BLaER1 treated with 17β-estradiol and CSF1 and Interleukin-3, amounts not matched to agents 10 nM and 100 nM (cell line): ENCODE results near the gene TGFA.

ENCODE experiments used
- H3K27ac ChIP-seq, 11 experiments: shearing (Covaris generic); formaldehyde crosslinking; 2 replicates each; pipeline ENCODE4 v1.8.1; 2022
- H3K27me3 ChIP-seq, 11 experiments: shearing (Covaris generic); formaldehyde crosslinking; 2 replicates each; pipeline ENCODE4 v1.8.1; 2022
- H3K36me3 ChIP-seq, 11 experiments: shearing (Covaris generic); formaldehyde crosslinking; 2 replicates each; pipeline ENCODE4 v1.8.1; 2022
- H3K4me1 ChIP-seq, 10 experiments: shearing (Covaris generic); formaldehyde crosslinking; 2 replicates each; pipeline ENCODE4 v1.8.1; 2022
- H3K4me2 ChIP-seq, 11 experiments: shearing (Covaris generic); formaldehyde crosslinking; 2 replicates each; pipeline ENCODE4 v1.8.1; 2022
- H3K4me3 ChIP-seq, 10 experiments: shearing (Covaris generic); formaldehyde crosslinking; 2 replicates each; pipeline ENCODE4 v1.8.1; 2022
- H3K9ac ChIP-seq, 11 experiments: shearing (Covaris generic); formaldehyde crosslinking; 2 replicates each; pipeline ENCODE4 v1.8.1; 2022
- H3K9me3 ChIP-seq, 11 experiments: shearing (Covaris generic); formaldehyde crosslinking; replicated peaks in 1 of 11; 2 replicates each; pipeline ENCODE4 v1.8.1; 2022
- H4K20me1 ChIP-seq, 11 experiments: shearing (Covaris generic); formaldehyde crosslinking; 2 replicates each; pipeline ENCODE4 v1.8.1; 2022
- Cebpa-rat ChIP-seq, 11 experiments: shearing (Covaris generic); IDR thresholded peaks; 2 replicates each; pipeline ENCODE4 v1.8.1; 2022

TGFA gene

GRCh38 chr2:70548233-70548632 lies 5.4 kb downstream of the TGFA start:
- no peak overlapping the region for H3K9ac ChIP-seq
- H4K20me1 ChIP-seq, result peaks cover 0 to 72% (median 13%) of the 10 kb centered on the region in 11 experiments; a peak in 9 of 22 replicates
- H3K4me3 ChIP-seq, result no peak overlapping the region
- H3K4me2 ChIP-seq, result no peak overlapping the region
- peaks cover 7 to 29% (median 14%) of the 10 kb centered on the region in 10 experiments; a peak in 18 of 20 replicates for H3K4me1 ChIP-seq
- no peaks in the 10 kb centered on the region for H3K9me3 ChIP-seq
- peaks cover 16 to 39% (median 29%) of the 10 kb centered on the region in 11 experiments for H3K27me3 ChIP-seq
- no peaks in the 10 kb centered on the region for H3K36me3 ChIP-seq
- H3K27ac ChIP-seq, result no peak overlapping the region
- TF ChIP-seq Cebpa-rat (IDR thresholded peaks at IDR 0.05), result no peak

- peaks cover 0 to 84% (median 4%) of the 10 kb centered on the region in 11 experiments; a peak in 4 of 22 replicates for H4K20me1 ChIP-seq
- H3K9ac ChIP-seq, result no peak overlapping the region
- TF ChIP-seq Cebpa-rat (IDR thresholded peaks at IDR 0.05), result no peak
- no peaks in the 10 kb centered on the region for H3K36me3 ChIP-seq
- no peak overlapping the region for H3K4me3 ChIP-seq
- no peak overlapping the region for H3K27ac ChIP-seq
- H3K4me1 ChIP-seq, result peaks cover 0 to 22% (median 8%) of the 10 kb centered on the region in 10 experiments; a peak in 11 of 20 replicates
- peaks cover 3 to 25% (median 16%) of the 10 kb centered on the region in 11 experiments; a peak in 21 of 22 replicates for H3K27me3 ChIP-seq
- no peaks in the 10 kb centered on the region for H3K9me3 ChIP-seq
- H3K4me2 ChIP-seq, result no peak overlapping the region
Observed at GRCh38 chr2:70546885-70547284, 6.7 kb downstream of the TGFA start.

- Histone ChIP-seq H3K4me3 (no peak overlapping the region), H4K20me1 (peaks cover 0 to 84% (median 3%) of the 10 kb centered on the region in 11 experiments; a peak in 4 of 22 replicates), H3K9ac (no peak overlapping the region), H3K4me2 (no peak overlapping the region), H3K4me1 (peaks cover 0 to 22% (median 7%) of the 10 kb centered on the region in 10 experiments; a peak in 11 of 20 replicates), H3K9me3 (no peaks in the 10 kb centered on the region), H3K27ac (no peak overlapping the region), H3K36me3 (no peaks in the 10 kb centered on the region), H3K27me3 (peaks cover 0 to 20% (median 11%) of the 10 kb centered on the region in 11 experiments; a peak in 20 of 22 replicates)
- no peak for TF ChIP-seq Cebpa-rat (IDR thresholded peaks at IDR 0.05)
Observed at GRCh38 chr2:70546376-70546775, 7.2 kb downstream of the TGFA start.

GRCh38 chr2:70541481-70542020 lies 12.1 kb downstream of the TGFA start:
- Histone ChIP-seq H3K4me2 (peak overlapping the region in 2 of 11 experiments; percentile 18 to 39; a peak in 5 of 22 replicates), H3K27me3 (no peaks in the 10 kb centered on the region), H3K9me3 (peaks cover 16 to 26% (median 20%) of the 10 kb centered on the region in 11 experiments), H3K9ac (no peak overlapping the region; a peak in 1 of 22 replicates), H3K4me3 (no peak overlapping the region), H3K27ac (no peak overlapping the region), H3K4me1 (peaks cover 0 to 19% (median 7%) of the 10 kb centered on the region in 10 experiments; a peak in 10 of 20 replicates), H3K36me3 (peaks cover 0 to 14% (median 0%) of the 10 kb centered on the region in 11 experiments; a peak in 4 of 22 replicates), H4K20me1 (peaks cover 0 to 60% (median 0%) of the 10 kb centered on the region in 11 experiments; a peak in 2 of 22 replicates)
- TF ChIP-seq Cebpa-rat (IDR thresholded peaks at IDR 0.05), result no peak

- Histone ChIP-seq H3K4me1 (peaks cover 0 to 13% (median 2%) of the 10 kb centered on the region in 10 experiments; a peak in 8 of 20 replicates), H3K27ac (no peak overlapping the region), H3K4me2 (no peak overlapping the region), H3K4me3 (no peak overlapping the region), H4K20me1 (peaks cover 0 to 37% (median 0%) of the 10 kb centered on the region in 11 experiments; a peak in 3 of 22 replicates), H3K27me3 (no peaks in the 10 kb centered on the region), H3K36me3 (peaks cover 0 to 14% (median 0%) of the 10 kb centered on the region in 11 experiments; a peak in 4 of 22 replicates), H3K9me3 (peaks cover 24 to 33% (median 27%) of the 10 kb centered on the region in 11 experiments), H3K9ac (no peak overlapping the region)
- no peak for TF ChIP-seq Cebpa-rat (IDR thresholded peaks at IDR 0.05)
Observed at GRCh38 chr2:70537840-70538239, 15.8 kb downstream of the TGFA start.

- Histone ChIP-seq H3K36me3 (peaks cover 0 to 14% (median 0%) of the 10 kb centered on the region in 11 experiments; a peak in 4 of 22 replicates), H3K4me3 (no peak overlapping the region), H3K27ac (no peak overlapping the region), H3K4me2 (no peak overlapping the region), H4K20me1 (peaks cover 0 to 25% (median 0%) of the 10 kb centered on the region in 11 experiments; a peak in 3 of 22 replicates), H3K9me3 (peaks cover 24 to 33% (median 27%) of the 10 kb centered on the region in 11 experiments), H3K27me3 (no peaks in the 10 kb centered on the region), H3K4me1 (peaks cover 0 to 19% (median 5%) of the 10 kb centered on the region in 10 experiments; a peak in 9 of 20 replicates), H3K9ac (no peak overlapping the region)
- no peak for TF ChIP-seq Cebpa-rat (IDR thresholded peaks at IDR 0.05)
Observed at GRCh38 chr2:70536517-70537055, 17.0 kb downstream of the TGFA start.

- Histone ChIP-seq H3K4me2 (no peak overlapping the region), H3K27ac (no peak overlapping the region), H3K4me1 (peaks cover 0 to 24% (median 5%) of the 10 kb centered on the region in 10 experiments; a peak in 9 of 20 replicates), H3K27me3 (no peaks in the 10 kb centered on the region), H3K9me3 (peaks cover 24 to 41% (median 33%) of the 10 kb centered on the region in 11 experiments), H3K9ac (no peak overlapping the region), H3K4me3 (no peak overlapping the region), H4K20me1 (peaks cover 0 to 25% (median 0%) of the 10 kb centered on the region in 11 experiments; a peak in 3 of 22 replicates), H3K36me3 (peaks cover 0 to 14% (median 0%) of the 10 kb centered on the region in 11 experiments; a peak in 4 of 22 replicates)
- TF ChIP-seq Cebpa-rat (IDR thresholded peaks at IDR 0.05), result no peak
Observed at GRCh38 chr2:70535573-70535972, 18.1 kb downstream of the TGFA start.

GRCh38 chr2:70534183-70534836 lies 19.3 kb downstream of the TGFA start:
- Histone ChIP-seq H3K36me3 (peaks cover 0 to 12% (median 0%) of the 10 kb centered on the region in 11 experiments; a peak in 4 of 22 replicates), H3K27me3 (no peaks in the 10 kb centered on the region), H3K4me1 (peaks cover 0 to 37% (median 6%) of the 10 kb centered on the region in 10 experiments; a peak in 9 of 20 replicates), H3K4me2 (no peak overlapping the region), H3K4me3 (no peak overlapping the region), H4K20me1 (peaks cover 0 to 28% (median 0%) of the 10 kb centered on the region in 11 experiments; a peak in 3 of 22 replicates), H3K9me3 (peaks cover 24 to 41% (median 33%) of the 10 kb centered on the region in 11 experiments), H3K27ac (no peak overlapping the region), H3K9ac (no peak overlapping the region)
- TF ChIP-seq Cebpa-rat (IDR thresholded peaks at IDR 0.05), result no peak
